OCI-LY7 (cell line): ENCODE data around the gene ADAM15. TPM values are rescaled to one million over a fixed set of nuclear protein-coding genes. Genes with fewer than 3 reads are reported as not detected.
A peak's percentile ranks its signal among the peaks of the same experiment; 100 is the strongest.

ENCODE experiments used
- BruUV-seq: library from RNA; stranded (reverse); fragments of 400-500 nt; replicated peaks from 2 replicates; lab custom pipeline; 2021; lab: Mats Ljungman, UMichigan
- CTCF ChIA-PET: fragments of 300-600 bp; sonication (Branson Sonifier 250); formaldehyde crosslinking; loops from one replicate; lab custom pipeline; 2022; ENCODE audit warnings: antibody characterized with exemption; ENCODE audit not compliant: unreplicated experiment; lab: Charles Lee
- POLR2A ChIA-PET: fragments of 300-600 bp; sonication (Branson Sonifier 250); formaldehyde crosslinking; loops from one replicate; lab custom pipeline; 2022; ENCODE audit warnings: antibody characterized with exemption; lab: Charles Lee
- DNase-seq: peaks from one replicate; pipeline ENCODE4 v3.0.0-alpha.2; 2015; ENCODE audit warnings: low spot score
- H2AFZ ChIP-seq: fragments of 200-600 bp; sonication (generic), shearing (Covaris generic); 2 replicates; pipeline ENCODE4 v1.6.1; 2014; ENCODE audit warnings: mild to moderate bottlenecking, antibody characterized with exemption, low read length, moderate library complexity
- H3K27ac ChIP-seq: fragments of 200-600 bp; sonication (generic); 2 replicates; pipeline ENCODE4 v1.5.1; 2014; ENCODE audit warnings: mixed run types, low read depth, mild to moderate bottlenecking, moderate library complexity, low read length, inconsistent platforms; ENCODE audit not compliant: poor library complexity, severe bottlenecking
- H3K36me3 ChIP-seq: fragments of 200-600 bp; sonication (generic); 2 replicates; pipeline ENCODE4 v1.6.1; 2014; ENCODE audit warnings: mild to moderate bottlenecking, antibody characterized with exemption, low read length, moderate library complexity, mixed read lengths; ENCODE audit not compliant: insufficient read depth
- H3K4me1 ChIP-seq: fragments of 200-600 bp; sonication (generic); 2 replicates; pipeline ENCODE4 v1.5.1; 2014; ENCODE audit warnings: mild to moderate bottlenecking, low read length; ENCODE audit not compliant: insufficient read depth, poor library complexity, severe bottlenecking
- H3K4me2 ChIP-seq: fragments of 200-600 bp; sonication (generic); 2 replicates; pipeline ENCODE4 v1.6.1; 2014; ENCODE audit warnings: mild to moderate bottlenecking, low read length
- H3K4me3 ChIP-seq: fragments of 200-600 bp; sonication (generic); 2 replicates; pipeline ENCODE4 v1.5.1; 2014; ENCODE audit warnings: mild to moderate bottlenecking, low read depth, low read length; ENCODE audit not compliant: poor library complexity, severe bottlenecking
- H3K79me2 ChIP-seq: fragments of 200-600 bp; sonication (generic); 2 replicates; pipeline ENCODE4 v1.6.1; 2016; ENCODE audit warnings: low read depth, mild to moderate bottlenecking, low read length, moderate library complexity, mixed read lengths; ENCODE audit not compliant: insufficient read depth
- H3K9me2 ChIP-seq: fragments of 200-600 bp; sonication (generic); 2 replicates; pipeline ENCODE4 v1.6.1; 2016; ENCODE audit warnings: mild to moderate bottlenecking, low read length, mixed read lengths; ENCODE audit not compliant: insufficient read depth
- H3K9me3 ChIP-seq: fragments of 200-600 bp; sonication (generic); 2 replicates; pipeline ENCODE4 v1.6.1; 2014; ENCODE audit warnings: mild to moderate bottlenecking, mixed run types, low read length, mixed read lengths
- H4K20me1 ChIP-seq: fragments of 200-600 bp; sonication (generic); 2 replicates; pipeline ENCODE4 v1.6.1; 2014; ENCODE audit warnings: mild to moderate bottlenecking, antibody characterized with exemption, low read length, moderate library complexity, mixed read lengths; ENCODE audit not compliant: insufficient read depth
- EZH2phosphoT487 ChIP-seq: fragments of 200-600 bp; sonication (generic); IDR thresholded peaks from 2 replicates; pipeline ENCODE4 v1.6.1; 2018; ENCODE audit warnings: low read depth, borderline replicate concordance, mild to moderate bottlenecking, mixed run types, antibody characterized with exemption, low read length, moderate library complexity, mixed read lengths
- intact Hi-C: fragments of 100-400 bp; cut with micrococcal nuclease; formaldehyde crosslinking; loops from one replicate; pipeline ENCODE4 v1.10.0; 2022; ENCODE audit not compliant: unreplicated experiment
- total RNA-seq, 2 experiments: library from RNA; depleted of rRNA in 1 of 2; stranded (reverse); fragments of >200 nt in 1 of 2; shearing (Covaris generic) in 1 of 2; gene quantifications; 2 replicates each; pipeline ENCODE4 v1.2.3, GENCODE V29; 2014 to 2022
- TF ChIP-seq, protein P1 (sequence below): fragments of 200-600 bp; sonication (generic); conservative IDR thresholded peaks from 2 replicates; pipeline ENCODE4 v1.5.1; 2014; ENCODE audit warnings: mild to moderate bottlenecking, antibody characterized with exemption, low read length, moderate library complexity, mixed read lengths

Gene ADAM15
- total RNA-seq, 2 experiments from 2014 or later: 19.7 to 56.1 TPM

DNA sequence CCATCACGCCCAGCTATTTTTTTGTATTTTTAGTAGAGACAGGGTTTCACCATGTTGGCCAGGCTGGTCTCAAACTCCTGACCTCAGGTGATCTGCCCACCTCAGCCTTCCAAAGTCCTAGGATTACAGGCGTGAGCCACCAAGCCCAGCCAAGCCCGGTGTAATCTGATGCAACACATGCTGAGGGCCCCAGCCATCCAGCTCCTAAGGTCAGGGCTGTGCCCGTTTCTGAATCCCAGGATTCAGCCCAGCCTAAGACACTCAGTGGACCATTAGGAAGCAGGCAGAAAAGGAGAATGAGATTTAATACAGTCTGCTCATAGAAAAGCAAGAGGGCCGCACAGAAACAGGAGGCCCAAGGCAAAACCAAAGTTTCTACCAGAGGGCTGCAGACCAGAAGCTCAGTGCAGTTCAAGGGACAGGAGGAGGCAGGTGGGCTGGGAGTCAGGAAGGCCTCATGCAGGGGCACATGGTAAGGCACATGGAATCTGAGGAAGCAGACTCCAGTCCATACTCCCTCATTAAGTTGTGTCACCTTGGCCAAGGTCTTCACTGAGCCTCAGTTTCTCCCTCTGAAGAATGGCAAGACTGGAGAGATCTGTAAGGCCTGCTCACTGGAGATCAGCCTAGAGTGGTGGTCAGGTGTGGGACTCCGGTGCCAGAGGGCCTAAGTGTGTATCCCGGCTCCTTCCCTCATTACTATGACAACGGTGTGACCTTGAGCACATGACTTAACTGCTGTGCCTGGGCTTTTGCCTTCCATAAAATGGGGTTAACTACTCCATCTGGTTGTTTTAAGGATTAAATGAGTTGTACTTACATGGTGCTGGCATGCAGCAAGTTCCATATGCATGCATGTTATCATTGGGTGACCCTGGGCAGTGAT lies 2.4 kb upstream of the ADAM15 start:
- H3K9me3 ChIP-seq: no peaks in the 10 kb centered on the region
- H3K4me2 ChIP-seq: no peak overlapping the region
- peaks cover 41% of the 10 kb centered on the region for H3K4me1 ChIP-seq
- H3K36me3 ChIP-seq: no peaks in the 10 kb centered on the region
- no peaks in the 10 kb centered on the region for H3K79me2 ChIP-seq
- no peak overlapping the region for H3K27ac ChIP-seq
- TF ChIP-seq, protein P1, sequence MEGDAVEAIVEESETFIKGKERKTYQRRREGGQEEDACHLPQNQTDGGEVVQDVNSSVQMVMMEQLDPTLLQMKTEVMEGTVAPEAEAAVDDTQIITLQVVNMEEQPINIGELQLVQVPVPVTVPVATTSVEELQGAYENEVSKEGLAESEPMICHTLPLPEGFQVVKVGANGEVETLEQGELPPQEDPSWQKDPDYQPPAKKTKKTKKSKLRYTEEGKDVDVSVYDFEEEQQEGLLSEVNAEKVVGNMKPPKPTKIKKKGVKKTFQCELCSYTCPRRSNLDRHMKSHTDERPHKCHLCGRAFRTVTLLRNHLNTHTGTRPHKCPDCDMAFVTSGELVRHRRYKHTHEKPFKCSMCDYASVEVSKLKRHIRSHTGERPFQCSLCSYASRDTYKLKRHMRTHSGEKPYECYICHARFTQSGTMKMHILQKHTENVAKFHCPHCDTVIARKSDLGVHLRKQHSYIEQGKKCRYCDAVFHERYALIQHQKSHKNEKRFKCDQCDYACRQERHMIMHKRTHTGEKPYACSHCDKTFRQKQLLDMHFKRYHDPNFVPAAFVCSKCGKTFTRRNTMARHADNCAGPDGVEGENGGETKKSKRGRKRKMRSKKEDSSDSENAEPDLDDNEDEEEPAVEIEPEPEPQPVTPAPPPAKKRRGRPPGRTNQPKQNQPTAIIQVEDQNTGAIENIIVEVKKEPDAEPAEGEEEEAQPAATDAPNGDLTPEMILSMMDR: no peak
- no peak for TF ChIP-seq EZH2phosphoT487
- H3K9me2 ChIP-seq: no peaks in the 10 kb centered on the region
- BruUV-seq: no TSS peak
- POLR2A ChIA-PET: no interaction called here
- no peak overlapping the region for H2AFZ ChIP-seq
- no peaks in the 10 kb centered on the region for H4K20me1 ChIP-seq
- no peak for DNase-seq
- intact Hi-C loops: no loop called here
- CTCF ChIA-PET: no interaction called here
- H3K4me3 ChIP-seq: no peak overlapping the region

GRCh38 chr1:155049651-155050559 lies 1.2 kb upstream of the ADAM15 start:
- ChIA-PET POLR2A (interaction anchor here (1.2 kb wide), 1 partner anchor 10 kb away, joined by 3 read pairs; no protein-coding TSS in a partner anchor), CTCF (no interaction called here)
- Histone ChIP-seq H3K4me3 (peak overlapping the region; percentile 91), H3K9me2 (no peaks in the 10 kb centered on the region), H3K9me3 (no peaks in the 10 kb centered on the region), H3K36me3 (no peaks in the 10 kb centered on the region), H3K4me2 (peak overlapping the region; percentile 82), H3K4me1 (peaks cover 38% of the 10 kb centered on the region), H4K20me1 (no peaks in the 10 kb centered on the region), H3K79me2 (no peaks in the 10 kb centered on the region), H2AFZ (peak overlapping the region; percentile 71), H3K27ac (no peak overlapping the region)
- intact Hi-C loops: no loop called here
- DNase-seq: no peak
- no TSS peak for BruUV-seq
- TF ChIP-seq, protein P1: no peak
- TF ChIP-seq EZH2phosphoT487: no peak
